GM23248 (cell line): ENCODE data around the gene BTBD2. TPM values are rescaled to one million over a fixed set of nuclear protein-coding genes. Genes with fewer than 3 reads are reported as not detected.

Experiments used
- DNase-seq: peaks from one replicate; pipeline ENCODE4 v3.0.0-alpha.2; 2015
- H2AFZ ChIP-seq: fragments of 200-600 bp; sonication (generic); 2 replicates; pipeline ENCODE4 v1.6.1; 2016; ENCODE audit warnings: antibody characterized with exemption
- H3F3A ChIP-seq: fragments of 200-600 bp; sonication (generic); 2 replicates; pipeline ENCODE4 v1.6.1; 2016; ENCODE audit warnings: mild to moderate bottlenecking, antibody characterized with exemption, mixed run types; ENCODE audit not compliant: insufficient read depth
- H3K27ac ChIP-seq: fragments of 200-600 bp; sonication (generic); 2 replicates; pipeline ENCODE4 v1.5.1; 2016; ENCODE audit warnings: mild to moderate bottlenecking
- H3K27me3 ChIP-seq: fragments of 200-600 bp; sonication (generic); replicated peaks from 2 replicates; pipeline ENCODE4 v1.6.1; 2016; ENCODE audit warnings: mild to moderate bottlenecking; ENCODE audit not compliant: insufficient read depth
- H3K36me3 ChIP-seq: fragments of 200-600 bp; sonication (generic); 2 replicates; pipeline ENCODE4 v1.6.1; 2016; ENCODE audit warnings: low read depth, mild to moderate bottlenecking
- H3K4me1 ChIP-seq: fragments of 200-600 bp; sonication (generic); 2 replicates; pipeline ENCODE4 v1.6.1; 2016; ENCODE audit warnings: mild to moderate bottlenecking; ENCODE audit not compliant: insufficient read depth
- H3K4me2 ChIP-seq: fragments of 200-600 bp; sonication (generic); one replicate; pipeline ENCODE4 v1.6.1; 2016; ENCODE audit warnings: mild to moderate bottlenecking; ENCODE audit not compliant: unreplicated experiment
- H3K4me3 ChIP-seq: fragments of 200-600 bp; sonication (generic); 2 replicates; pipeline ENCODE4 v1.5.1; 2016; ENCODE audit warnings: mild to moderate bottlenecking
- H3K79me2 ChIP-seq: fragments of 200-600 bp; sonication (generic); 2 replicates; pipeline ENCODE4 v1.6.1; 2016; ENCODE audit warnings: mild to moderate bottlenecking; ENCODE audit not compliant: insufficient read depth
- H3K9ac ChIP-seq: fragments of 200-600 bp; sonication (generic); 2 replicates; pipeline ENCODE4 v1.6.1; 2016; ENCODE audit warnings: mild to moderate bottlenecking
- H3K9me2 ChIP-seq: fragments of 200-600 bp; sonication (generic); 2 replicates; pipeline ENCODE4 v1.6.1; 2016; ENCODE audit warnings: mixed run types, mild to moderate bottlenecking, moderate library complexity; ENCODE audit not compliant: insufficient read depth
- H3K9me3 ChIP-seq: fragments of 200-600 bp; sonication (generic); one replicate; pipeline ENCODE4 v1.6.1; 2017; ENCODE audit warnings: low read depth
- H4K20me1 ChIP-seq: fragments of 200-600 bp; sonication (generic); 2 replicates; pipeline ENCODE4 v1.6.0; 2016; ENCODE audit not compliant: insufficient read depth
- EZH2 ChIP-seq: fragments of 200-600 bp; sonication (generic); IDR thresholded peaks from 2 replicates; pipeline ENCODE4 v1.6.1; 2018; ENCODE audit warnings: antibody characterized with exemption, mild to moderate bottlenecking; ENCODE audit not compliant: insufficient read depth, poor library complexity, severe bottlenecking
- EZH2phosphoT487 ChIP-seq: fragments of 200-600 bp; sonication (generic); IDR thresholded peaks from 2 replicates; pipeline ENCODE4 v1.6.1; 2018; ENCODE audit warnings: antibody characterized with exemption, moderate library complexity, mild to moderate bottlenecking, low read depth; ENCODE audit not compliant: insufficient read depth
- WGBS, 2 experiments: methylation state at CpG; one replicate each; pipeline ENCODE4 v1.1.6; 2015 to 2017; ENCODE audit warnings: low lambda C conversion rate in 2 of 2, low coverage in 1 of 2; ENCODE audit errors: missing lambda C conversion rate in 2 of 2; 5-methylcytosine and 5-hydroxymethylcytosine counted together
- in situ Hi-C: fragments of 300-500 bp; cut with MboI; formaldehyde crosslinking; loops from 2 replicates; pipeline ENCODE4 v1.15.0; 2020
- polyA plus RNA-seq: library from polyadenylated mRNA; unstranded; fragments of >200 nt; fragmentation: Nextera tagmentation; extraction: Ambion mirVana; gene quantifications from 2 replicates; pipeline ENCODE4 v1.2.1, GENCODE V29; 2016
- total RNA-seq: library from RNA; depleted of rRNA; stranded (reverse); fragments of >200 nt; shearing (Covaris generic); gene quantifications from 2 replicates; pipeline ENCODE4 v1.2.3, GENCODE V29; 2014

BTBD2 gene
- total and polyA plus RNA-seq, 2 experiments from 2014 or later = 6.8 to 69.5 TPM

DNA sequence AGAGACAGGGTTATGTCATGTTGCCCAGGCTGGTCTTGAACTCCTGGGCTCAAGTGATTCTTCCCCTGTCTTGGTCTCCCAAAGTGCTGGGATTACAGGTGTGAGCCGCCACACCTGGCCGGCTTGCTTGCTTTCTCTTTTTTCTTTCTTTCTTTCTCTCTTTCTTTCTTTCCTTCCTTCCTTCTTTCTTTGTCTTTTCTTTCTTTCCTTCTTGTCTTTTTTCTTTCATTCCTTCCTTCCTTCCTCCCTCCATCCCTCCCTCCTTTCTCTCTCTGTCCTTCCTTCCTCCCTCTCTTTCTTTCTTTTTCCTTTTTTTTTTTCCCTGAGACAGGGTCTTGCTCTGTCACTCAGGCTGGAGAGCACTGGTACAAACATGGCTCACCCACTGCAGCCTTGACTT, 6.8 kb upstream of the BTBD2 start:
- Histone ChIP-seq H3K9me2 (no peaks in the 10 kb centered on the region), H3K4me1 (no peaks in the 10 kb centered on the region), H3K4me3 (no peak overlapping the region), H3K9me3 (no peaks in the 10 kb centered on the region), H3K27me3 (no peaks in the 10 kb centered on the region), H4K20me1 (no peaks in the 10 kb centered on the region), H3F3A (no peaks in the 10 kb centered on the region), H3K36me3 (no peaks in the 10 kb centered on the region), H3K27ac (no peak overlapping the region), H3K9ac (no peak overlapping the region), H2AFZ (no peak overlapping the region), H3K79me2 (no peaks in the 10 kb centered on the region), H3K4me2 (no peak overlapping the region)
- no peak for TF ChIP-seq EZH2phosphoT487
- TF ChIP-seq EZH2 = no peak
- no peak for DNase-seq
- in situ Hi-C loops = no loop called here
- WGBS, 2 experiments = 93 to 94% methylated on average over 2 of the region's 2 CpGs

- no peaks in the 10 kb centered on the region for H3K27me3 ChIP-seq
- H3K9ac ChIP-seq = no peak overlapping the region
- no peaks in the 10 kb centered on the region for H3K36me3 ChIP-seq
- H3K4me2 ChIP-seq = no peak overlapping the region
- H3K79me2 ChIP-seq = no peaks in the 10 kb centered on the region
- DNase-seq = no peak
- no peak overlapping the region for H3K4me3 ChIP-seq
- no peaks in the 10 kb centered on the region for H4K20me1 ChIP-seq
- WGBS, 2 experiments = 72 to 78% methylated on average over 4 of the region's 4 CpGs
- no peak overlapping the region for H2AFZ ChIP-seq
- TF ChIP-seq EZH2 (no peak), EZH2phosphoT487 (no peak)
- H3K9me2 ChIP-seq = no peaks in the 10 kb centered on the region
- H3F3A ChIP-seq = no peaks in the 10 kb centered on the region
- H3K4me1 ChIP-seq = no peaks in the 10 kb centered on the region
- in situ Hi-C loops = no loop called here
- no peaks in the 10 kb centered on the region for H3K9me3 ChIP-seq
- no peak overlapping the region for H3K27ac ChIP-seq
Observed at GRCh38 chr19:2021453-2022140, 6.1 kb upstream of the BTBD2 start.

DNA sequence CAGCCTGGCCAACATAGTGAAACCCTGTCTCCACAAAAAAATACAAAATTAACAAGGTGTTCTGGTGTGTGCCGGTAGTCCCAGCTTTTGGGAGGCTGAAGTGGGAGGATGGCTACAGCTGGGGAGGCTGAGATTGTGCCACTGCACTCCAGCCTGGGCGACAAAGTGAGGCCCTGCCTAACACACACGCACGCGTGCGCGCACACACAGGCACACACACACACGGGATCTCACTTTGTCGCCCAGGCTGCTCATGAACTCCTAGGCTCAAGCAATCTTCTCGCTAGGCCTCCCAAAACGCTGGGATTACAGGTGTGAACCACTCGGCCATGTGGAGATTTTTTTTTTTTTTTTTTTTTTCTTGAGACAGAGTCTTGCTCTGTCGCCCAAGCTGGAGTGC, 3.2 kb upstream of the BTBD2 start:
- no peak overlapping the region for H3K27ac ChIP-seq
- no peaks in the 10 kb centered on the region for H3K27me3 ChIP-seq
- no peaks in the 10 kb centered on the region for H4K20me1 ChIP-seq
- no peak overlapping the region for H2AFZ ChIP-seq
- no peak overlapping the region for H3K4me3 ChIP-seq
- no peaks in the 10 kb centered on the region for H3K36me3 ChIP-seq
- no peak for DNase-seq
- H3K9ac ChIP-seq = no peak overlapping the region
- H3K9me3 ChIP-seq = no peaks in the 10 kb centered on the region
- H3K9me2 ChIP-seq = no peaks in the 10 kb centered on the region
- WGBS, 2 experiments = 74 to 78% methylated on average over 13 of the region's 13 CpGs
- H3K4me2 ChIP-seq = no peak overlapping the region
- TF ChIP-seq EZH2 (no peak), EZH2phosphoT487 (no peak)
- H3K79me2 ChIP-seq = peaks cover 14% of the 10 kb centered on the region
- H3F3A ChIP-seq = no peaks in the 10 kb centered on the region; the same call in 1 of the 2 replicates
- H3K4me1 ChIP-seq = no peaks in the 10 kb centered on the region
- in situ Hi-C loops = no loop called here

- Histone ChIP-seq H3K9ac (no peak overlapping the region), H3K27ac (no peak overlapping the region), H3K9me3 (no peaks in the 10 kb centered on the region), H3K36me3 (no peaks in the 10 kb centered on the region), H3K9me2 (no peaks in the 10 kb centered on the region), H3F3A (no peaks in the 10 kb centered on the region; the same call in 1 of the 2 replicates), H3K4me1 (no peaks in the 10 kb centered on the region), H3K4me3 (peak overlapping the region; percentile 36; the same call in 1 of the 2 replicates), H3K4me2 (no peak overlapping the region), H3K27me3 (no peaks in the 10 kb centered on the region), H4K20me1 (no peaks in the 10 kb centered on the region), H3K79me2 (peaks cover 35% of the 10 kb centered on the region), H2AFZ (peak overlapping the region; percentile 73)
- WGBS, 2 experiments = 60 to 62% methylated on average over 22 to 23 of the region's 23 CpGs
- in situ Hi-C loops = no loop called here
- TF ChIP-seq EZH2 (no peak), EZH2phosphoT487 (no peak)
- DNase-seq = peak; percentile 73
Observed at GRCh38 chr19:2016041-2016807, 710 bp upstream of the BTBD2 start.
